Globus pallidus (tissue), 1 donor: ENCODE data around the gene APOL2.
"Not testable (repeated sequence)": the region's sequence is repeated elsewhere in the genome, so short reads cannot be mapped to it uniquely, and the experiment has no call there.

Source experiments
- DNase-seq: peaks from one replicate; pipeline ENCODE4 v3.0.0-alpha.2; 2015; ENCODE audit warnings: low spot score

The APOL2 gene, protein sequence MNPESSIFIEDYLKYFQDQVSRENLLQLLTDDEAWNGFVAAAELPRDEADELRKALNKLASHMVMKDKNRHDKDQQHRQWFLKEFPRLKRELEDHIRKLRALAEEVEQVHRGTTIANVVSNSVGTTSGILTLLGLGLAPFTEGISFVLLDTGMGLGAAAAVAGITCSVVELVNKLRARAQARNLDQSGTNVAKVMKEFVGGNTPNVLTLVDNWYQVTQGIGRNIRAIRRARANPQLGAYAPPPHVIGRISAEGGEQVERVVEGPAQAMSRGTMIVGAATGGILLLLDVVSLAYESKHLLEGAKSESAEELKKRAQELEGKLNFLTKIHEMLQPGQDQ

DNA sequence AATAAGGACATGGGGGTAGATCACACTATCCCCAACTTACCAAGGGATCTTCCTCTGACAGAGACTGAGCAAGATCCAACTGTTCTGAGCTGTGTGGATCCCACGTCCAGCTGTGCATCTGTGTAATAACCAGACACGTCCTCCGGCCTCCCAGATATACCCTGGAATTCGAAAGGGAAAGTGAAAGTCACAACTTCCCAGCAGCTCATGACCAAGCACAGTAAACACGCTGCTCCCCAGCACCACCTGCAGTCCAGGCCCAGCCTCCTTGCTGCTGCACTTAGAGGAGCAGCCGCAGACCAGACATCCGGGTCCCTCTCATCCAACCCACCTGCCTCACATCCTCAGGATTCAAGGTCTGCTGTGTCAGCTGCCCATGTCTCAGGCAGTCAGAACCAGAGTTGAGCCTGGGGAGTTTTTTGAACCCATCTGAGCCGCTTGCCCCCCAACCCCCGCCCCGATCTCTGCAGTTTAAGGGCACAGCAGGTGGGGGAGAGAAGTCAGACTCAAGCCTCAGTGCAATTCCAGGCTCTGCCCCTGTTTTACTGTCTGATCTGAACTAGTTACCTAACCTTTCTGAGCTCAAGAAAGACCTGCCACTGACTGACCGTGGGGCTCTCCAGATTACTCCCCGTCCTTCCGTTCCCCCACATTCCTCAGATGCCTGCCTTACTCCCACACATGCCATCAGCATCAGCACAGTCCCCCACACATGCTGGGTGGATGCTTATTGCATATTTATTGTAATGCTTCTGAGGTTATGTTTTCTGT lies at the start of gene APOL2:
Gene APOL2, minus strand, starts transcription at position 127 of the 771 bp plus-strand sequence. CDS start 6,365 bp downstream, outside the sequence.
- peak; percentile 89 for DNase-seq

- no peak for DNase-seq
These were observed 49.5 kb upstream of the APOL2 start for GRCh38 chr22:36288571-36289405.

- DNase-seq, result no peak
These were observed 48.7 kb upstream of the APOL2 start for GRCh38 chr22:36287881-36288515.

- peak; percentile 60 for DNase-seq
These were observed 47.0 kb upstream of the APOL2 start for GRCh38 chr22:36286096-36286957.

GRCh38 chr22:36285545-36285944 lies 46.2 kb upstream of the APOL2 start:
- DNase-seq, result no peak

- DNase-seq, result no peak
These were observed 45.7 kb upstream of the APOL2 start for GRCh38 chr22:36285017-36285416.

DNA sequence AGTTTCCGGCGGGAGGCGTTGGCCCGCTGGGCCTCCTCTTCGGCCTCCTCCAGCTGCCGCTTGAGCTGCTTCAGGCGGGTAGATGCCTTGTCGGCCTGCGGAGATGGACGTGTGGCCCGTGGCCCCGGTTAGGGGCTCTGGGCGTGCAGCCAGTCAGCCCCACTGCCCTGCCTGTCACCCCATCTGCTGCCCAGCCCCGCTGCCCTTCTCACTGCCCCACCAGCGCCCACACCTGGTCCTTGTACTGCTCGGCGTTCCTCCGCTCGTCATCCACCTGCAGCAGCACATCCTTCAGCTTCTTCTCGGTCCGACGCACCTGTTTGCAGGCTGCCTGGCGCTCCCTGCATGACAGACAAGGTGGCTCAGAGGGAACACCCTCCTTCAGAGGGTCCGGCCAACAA lies 44.8 kb upstream of the APOL2 start:
- no peak for DNase-seq

- DNase-seq, result no peak
These were observed 43.1 kb upstream of the APOL2 start for GRCh38 chr22:36282328-36282831.

DNA sequence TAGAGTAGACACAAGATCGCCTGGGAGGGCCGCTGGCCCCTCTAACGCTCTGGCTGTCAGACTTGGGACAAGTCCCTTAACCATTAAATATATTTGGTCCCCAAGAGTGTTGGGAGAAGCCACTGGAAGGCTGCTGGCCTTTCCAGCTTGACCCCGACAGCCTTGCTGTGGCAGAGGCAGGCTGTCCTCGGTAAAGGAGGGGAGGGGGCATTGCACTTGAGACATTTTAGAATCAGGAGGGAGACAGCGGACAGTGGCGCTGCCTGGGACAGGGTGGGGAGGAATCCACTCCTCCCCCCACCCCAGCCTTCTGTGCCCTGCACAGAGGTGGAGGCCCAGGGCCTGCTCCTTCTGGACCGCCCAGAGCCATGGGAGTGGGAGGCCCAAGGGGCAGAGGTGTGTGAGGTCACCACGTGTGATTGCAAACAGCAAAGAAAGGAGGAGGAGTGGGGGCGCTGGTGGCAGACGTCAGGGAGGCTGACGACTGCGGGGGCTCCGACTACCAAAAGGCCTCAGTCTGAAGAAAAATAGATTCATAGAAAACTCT lies 42.5 kb upstream of the APOL2 start:
- no peak for DNase-seq

GRCh38 chr22:36280379-36280778 lies 41.1 kb upstream of the APOL2 start:
- no peak for DNase-seq

DNA sequence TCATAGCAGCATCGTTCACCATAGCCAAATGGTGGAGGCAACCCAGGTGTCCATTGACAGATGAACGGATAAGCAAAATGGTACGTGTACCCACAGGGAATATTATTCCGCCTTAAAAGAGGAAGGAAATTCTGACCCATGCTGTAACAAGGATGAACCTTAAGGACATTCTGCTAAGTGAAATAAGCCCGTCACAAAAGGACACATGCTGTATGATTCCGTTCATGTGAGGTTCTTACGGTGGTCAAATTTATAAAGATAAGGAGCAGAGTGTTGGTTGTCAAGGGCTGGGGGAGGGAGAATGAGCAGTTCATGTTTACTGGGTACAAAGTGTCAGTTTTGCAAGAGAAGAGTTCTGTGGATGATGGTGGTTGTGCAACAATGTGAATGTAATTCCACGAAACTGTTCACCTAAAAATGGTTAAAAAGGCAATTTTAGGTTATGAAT lies 39.9 kb upstream of the APOL2 start:
- DNase-seq, result no peak

DNA sequence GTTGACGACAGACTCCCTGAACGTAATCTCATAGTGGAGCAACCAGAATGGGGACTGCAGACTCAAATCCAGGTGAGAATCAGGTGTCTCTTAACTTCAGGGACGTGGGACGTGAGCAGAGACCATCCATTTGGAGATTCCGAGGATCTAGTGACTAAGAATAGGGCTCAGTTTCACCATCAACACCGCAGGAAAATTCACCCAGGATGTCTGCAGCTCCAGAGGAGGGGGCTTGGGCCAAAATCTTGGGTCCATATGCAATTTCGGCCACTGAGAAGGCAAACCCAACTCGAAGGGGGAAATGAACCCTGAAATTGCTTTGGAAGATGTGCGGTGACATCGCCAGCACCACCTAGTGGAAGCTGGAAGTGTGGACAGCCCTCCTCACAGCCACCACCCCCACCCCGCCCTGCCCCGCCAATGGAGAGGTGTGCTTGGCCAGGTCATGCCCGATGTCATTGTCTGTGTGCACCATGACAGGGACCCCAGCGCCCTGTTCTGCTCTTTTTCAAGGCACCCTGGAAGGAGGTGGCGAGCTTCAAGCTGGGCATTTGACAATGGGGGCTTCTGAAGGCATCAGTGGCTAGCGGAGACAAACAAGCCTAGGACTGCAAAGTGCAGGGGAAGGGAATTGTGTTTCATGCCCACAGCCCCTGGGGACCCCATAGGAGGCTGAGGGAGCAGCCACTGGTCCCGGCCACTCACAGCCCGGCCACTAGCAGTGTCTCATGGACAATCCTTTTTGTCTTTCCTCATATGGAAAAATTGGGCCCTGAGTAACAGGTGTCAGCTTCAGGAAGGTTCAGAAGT lies 38.4 kb upstream of the APOL2 start:
- peak; percentile 52 for DNase-seq

DNA sequence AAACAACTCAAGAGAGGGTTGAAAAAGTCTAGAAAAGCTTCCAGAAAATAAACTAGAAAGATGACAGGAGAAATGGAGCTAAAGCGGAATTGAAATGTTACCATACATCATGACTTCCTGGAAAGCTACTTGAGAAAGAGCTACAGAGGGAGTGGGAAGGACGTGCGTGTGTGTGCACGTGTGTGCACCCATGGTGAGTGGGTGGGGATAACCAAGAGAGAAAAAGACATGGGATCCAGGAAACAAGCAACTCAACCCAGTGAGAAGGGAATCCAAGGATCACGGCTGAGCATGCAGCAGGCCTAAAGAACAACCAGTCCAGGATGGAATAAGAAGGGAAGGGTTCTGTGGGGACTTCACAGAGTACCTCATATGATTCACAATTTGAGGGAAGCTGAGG lies 35.2 kb upstream of the APOL2 start:
- no peak for DNase-seq

GRCh38 chr22:36271951-36272350 lies 32.6 kb upstream of the APOL2 start:
- not testable (repeated sequence) for DNase-seq

- DNase-seq, result not testable (repeated sequence)
These were observed 31.9 kb upstream of the APOL2 start for GRCh38 chr22:36271231-36271630.

DNA sequence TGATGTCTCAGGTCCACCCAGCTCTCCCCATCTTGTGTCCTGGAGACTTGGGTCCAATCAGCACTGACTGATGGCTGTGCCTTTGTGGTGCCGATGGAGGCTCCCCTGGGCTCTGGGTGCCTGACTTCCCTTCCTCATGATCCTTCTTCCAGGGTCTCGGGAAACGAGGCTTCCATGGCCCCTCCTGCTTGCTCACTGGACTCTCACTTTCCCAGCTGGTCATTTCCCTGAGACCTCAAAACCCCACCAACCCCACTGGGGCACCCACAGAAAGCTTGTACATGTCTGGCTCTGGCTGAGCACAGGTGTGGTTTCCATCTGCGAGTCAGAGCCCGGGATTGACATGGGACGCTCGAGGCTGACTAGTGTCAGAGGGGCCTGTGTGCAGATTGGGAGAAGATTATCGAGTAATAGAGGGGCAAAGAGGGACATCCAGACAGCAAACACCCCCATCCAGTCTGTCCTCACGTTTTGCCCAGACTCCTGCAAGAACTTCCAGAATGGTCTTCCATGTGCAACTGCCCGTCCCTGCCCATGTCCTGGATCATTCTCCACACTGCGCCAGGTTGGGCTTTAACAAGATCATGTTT lies 28.7 kb upstream of the APOL2 start:
- DNase-seq, result no peak

DNA sequence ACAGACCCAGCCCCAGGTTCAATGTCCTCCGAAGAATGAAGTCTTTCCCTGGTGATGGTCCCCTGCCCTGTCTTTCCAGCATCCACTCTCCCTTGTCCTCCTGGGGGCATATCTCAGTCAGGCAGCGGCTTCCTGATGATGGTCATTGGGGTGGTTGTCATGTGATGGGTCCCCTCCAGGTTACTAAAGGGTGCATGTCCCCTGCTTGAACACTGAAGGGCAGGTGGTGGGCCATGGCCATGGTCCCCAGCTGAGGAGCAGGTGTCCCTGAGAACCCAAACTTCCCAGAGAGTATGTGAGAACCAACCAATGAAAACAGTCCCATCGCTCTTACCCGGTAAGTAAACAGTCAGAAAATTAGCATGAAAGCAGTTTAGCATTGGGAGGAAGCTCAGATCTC lies 27.7 kb upstream of the APOL2 start:
- no peak for DNase-seq

- not testable (repeated sequence) for DNase-seq
These were observed 24.7 kb upstream of the APOL2 start for GRCh38 chr22:36263886-36264664.
